Osteoblast (primary cell): ENCODE data around the gene PDE1C. TPM values are rescaled to one million over a fixed set of nuclear protein-coding genes. Genes with fewer than 3 reads are reported as not detected.

ENCODE experiments used
- DNase-seq: peaks from one replicate; pipeline ENCODE4 v3.0.0; 2011; ENCODE audit warnings: low spot score, mixed read lengths; ENCODE audit not compliant: insufficient read length; ENCODE audit errors: missing footprints
- H2AFZ ChIP-seq: 2 replicates; pipeline ENCODE4 v1.6.0; 2011; ENCODE audit warnings: mild to moderate bottlenecking, low read length
- H3K27ac ChIP-seq: 2 replicates; pipeline ENCODE4 v1.5.1; 2011; ENCODE audit warnings: mild to moderate bottlenecking, low read depth, low read length, moderate library complexity
- H3K27me3 ChIP-seq: 2 replicates; pipeline ENCODE4 v1.6.0; 2012; ENCODE audit warnings: mild to moderate bottlenecking, control low read depth, inconsistent platforms, low read length, moderate library complexity; ENCODE audit not compliant: insufficient read depth
- H3K36me3 ChIP-seq: 2 replicates; pipeline ENCODE4 v1.5.1; 2011; ENCODE audit warnings: mild to moderate bottlenecking, low read length, control low read depth, moderate library complexity; ENCODE audit not compliant: insufficient read depth
- H3K4me1 ChIP-seq: 2 replicates; pipeline ENCODE4 v1.5.1; 2011; ENCODE audit warnings: mild to moderate bottlenecking, low read length, control low read depth, moderate library complexity; ENCODE audit not compliant: insufficient read depth
- H3K4me2 ChIP-seq: 2 replicates; pipeline ENCODE4 v1.6.0; 2011; ENCODE audit warnings: mild to moderate bottlenecking, low read length; ENCODE audit not compliant: insufficient read depth
- H3K4me3 ChIP-seq: fragments of 200-600 bp; sonication (generic); 3 replicates; pipeline ENCODE4 v1.5.1; 2012; ENCODE audit warnings: mild to moderate bottlenecking, low read length, inconsistent platforms; ENCODE audit not compliant: insufficient read depth
- H3K79me2 ChIP-seq: 2 replicates; pipeline ENCODE4 v1.6.0; 2012; ENCODE audit warnings: mild to moderate bottlenecking, low read length, control low read depth, inconsistent platforms; ENCODE audit not compliant: insufficient read depth
- H3K9me3 ChIP-seq: 2 replicates; pipeline ENCODE4 v1.5.1; 2011; ENCODE audit warnings: low read depth, low read length, control low read depth
- H4K20me1 ChIP-seq: 2 replicates; pipeline ENCODE4 v1.6.0; 2012; ENCODE audit warnings: mild to moderate bottlenecking, low read length, control low read depth; ENCODE audit not compliant: insufficient read depth
- total RNA-seq: library from RNA; depleted of rRNA; stranded (reverse); fragments of >200 nt; gene quantifications from 2 replicates; pipeline ENCODE4 v1.2.3, GENCODE V29; 2012
- TF ChIP-seq, protein P1 (sequence below): IDR thresholded peaks from 2 replicates; pipeline ENCODE4 v1.5.1; 2011; ENCODE audit warnings: mild to moderate bottlenecking, low read depth, low read length, moderate library complexity; ENCODE audit errors: extremely low read depth

PDE1C gene
- total RNA-seq, 1 donor, result 149 TPM

DNA sequence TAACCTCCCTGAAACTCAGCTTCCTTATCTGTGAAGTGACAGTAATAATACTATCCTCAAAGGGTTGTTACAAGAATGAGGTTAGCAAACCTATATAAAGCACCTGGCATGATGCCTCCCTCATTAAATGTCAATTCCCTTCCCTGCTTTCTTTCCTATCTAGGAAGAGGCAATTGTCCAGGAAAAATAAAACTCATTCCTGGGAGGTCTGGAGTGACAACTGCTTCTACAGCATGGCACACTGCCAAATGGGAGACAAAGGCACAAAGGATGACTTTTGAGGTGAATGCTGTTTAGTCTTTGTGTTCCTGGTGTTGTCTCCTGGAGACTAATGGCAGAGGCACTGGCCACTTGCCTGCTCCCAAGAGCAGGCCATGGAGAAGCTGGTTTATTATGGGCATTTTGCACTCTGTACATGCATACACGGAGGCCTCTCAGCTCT lies 32.2 kb upstream of the PDE1C start:
- Histone ChIP-seq H3K9me3 (peaks cover 2% of the 10 kb centered on the region), H3K79me2 (no peaks in the 10 kb centered on the region), H3K4me3 (no peak overlapping the region), H3K4me1 (peaks cover 6% of the 10 kb centered on the region), H2AFZ (no peak overlapping the region), H4K20me1 (no peaks in the 10 kb centered on the region), H3K27me3 (no peaks in the 10 kb centered on the region), H3K36me3 (no peaks in the 10 kb centered on the region), H3K27ac (no peak overlapping the region), H3K4me2 (no peak overlapping the region)
- no peak for DNase-seq
- TF ChIP-seq, protein P1, sequence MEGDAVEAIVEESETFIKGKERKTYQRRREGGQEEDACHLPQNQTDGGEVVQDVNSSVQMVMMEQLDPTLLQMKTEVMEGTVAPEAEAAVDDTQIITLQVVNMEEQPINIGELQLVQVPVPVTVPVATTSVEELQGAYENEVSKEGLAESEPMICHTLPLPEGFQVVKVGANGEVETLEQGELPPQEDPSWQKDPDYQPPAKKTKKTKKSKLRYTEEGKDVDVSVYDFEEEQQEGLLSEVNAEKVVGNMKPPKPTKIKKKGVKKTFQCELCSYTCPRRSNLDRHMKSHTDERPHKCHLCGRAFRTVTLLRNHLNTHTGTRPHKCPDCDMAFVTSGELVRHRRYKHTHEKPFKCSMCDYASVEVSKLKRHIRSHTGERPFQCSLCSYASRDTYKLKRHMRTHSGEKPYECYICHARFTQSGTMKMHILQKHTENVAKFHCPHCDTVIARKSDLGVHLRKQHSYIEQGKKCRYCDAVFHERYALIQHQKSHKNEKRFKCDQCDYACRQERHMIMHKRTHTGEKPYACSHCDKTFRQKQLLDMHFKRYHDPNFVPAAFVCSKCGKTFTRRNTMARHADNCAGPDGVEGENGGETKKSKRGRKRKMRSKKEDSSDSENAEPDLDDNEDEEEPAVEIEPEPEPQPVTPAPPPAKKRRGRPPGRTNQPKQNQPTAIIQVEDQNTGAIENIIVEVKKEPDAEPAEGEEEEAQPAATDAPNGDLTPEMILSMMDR, result no peak

DNA sequence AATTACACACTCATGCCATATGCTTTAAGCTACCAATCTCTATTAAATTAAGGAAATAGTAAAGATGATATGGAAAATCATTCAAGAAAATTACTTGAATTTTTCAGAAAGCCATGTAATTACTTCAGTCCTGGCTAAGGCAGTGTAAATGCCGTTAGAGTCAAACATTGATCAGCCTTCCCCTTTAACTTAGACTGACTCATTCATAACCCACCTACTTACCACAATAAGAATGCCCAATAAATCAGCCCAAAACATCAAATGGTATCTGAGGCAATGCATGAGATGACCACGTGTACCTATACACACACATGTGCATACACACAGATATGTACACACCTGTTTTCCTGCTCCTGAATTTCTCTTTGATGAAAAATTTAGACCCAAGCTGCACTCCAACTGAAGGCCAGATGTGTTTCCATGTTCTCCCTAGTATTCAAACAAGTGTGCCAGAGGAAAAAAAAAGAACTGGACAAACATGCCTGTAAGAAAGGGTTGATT lies 30.2 kb upstream of the PDE1C start:
- no peak overlapping the region for H3K27ac ChIP-seq
- no peaks in the 10 kb centered on the region for H3K9me3 ChIP-seq
- TF ChIP-seq, protein P1, result no peak
- H3K27me3 ChIP-seq, result no peaks in the 10 kb centered on the region
- H3K36me3 ChIP-seq, result no peaks in the 10 kb centered on the region
- no peak overlapping the region for H3K4me2 ChIP-seq
- no peak for DNase-seq
- no peak overlapping the region for H2AFZ ChIP-seq
- no peaks in the 10 kb centered on the region for H4K20me1 ChIP-seq
- H3K79me2 ChIP-seq, result no peaks in the 10 kb centered on the region
- H3K4me1 ChIP-seq, result peaks cover 5% of the 10 kb centered on the region
- no peak overlapping the region for H3K4me3 ChIP-seq

DNA sequence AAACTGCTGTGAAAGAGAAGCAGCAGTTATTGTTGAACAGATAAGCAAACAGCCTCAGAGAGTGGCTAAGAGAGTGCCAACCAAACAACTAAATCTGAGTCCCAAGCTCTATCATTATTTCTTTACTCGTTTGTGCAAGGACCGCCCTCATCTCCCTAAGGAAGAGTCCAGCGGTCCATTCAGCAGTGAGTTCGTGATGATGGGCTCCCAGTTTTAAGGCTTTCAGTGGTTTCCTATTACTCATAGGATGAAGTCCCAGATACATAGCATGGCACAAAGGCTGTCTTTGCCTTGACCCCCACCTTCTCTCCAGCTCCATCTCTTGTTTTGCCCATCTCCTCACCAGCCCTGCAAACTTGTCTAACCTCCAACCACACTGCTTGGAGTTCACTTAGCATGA lies 24.3 kb upstream of the PDE1C start:
- H4K20me1 ChIP-seq, result no peaks in the 10 kb centered on the region
- no peaks in the 10 kb centered on the region for H3K27me3 ChIP-seq
- no peak overlapping the region for H3K4me3 ChIP-seq
- no peaks in the 10 kb centered on the region for H3K36me3 ChIP-seq
- no peaks in the 10 kb centered on the region for H3K79me2 ChIP-seq
- DNase-seq, result peak; percentile 71
- peak overlapping the region; percentile 91 for H3K27ac ChIP-seq
- H3K4me1 ChIP-seq, result peaks cover 27% of the 10 kb centered on the region
- no peak overlapping the region for H2AFZ ChIP-seq
- TF ChIP-seq, protein P1, result no peak
- H3K4me2 ChIP-seq, result no peak overlapping the region
- no peaks in the 10 kb centered on the region for H3K9me3 ChIP-seq

DNA sequence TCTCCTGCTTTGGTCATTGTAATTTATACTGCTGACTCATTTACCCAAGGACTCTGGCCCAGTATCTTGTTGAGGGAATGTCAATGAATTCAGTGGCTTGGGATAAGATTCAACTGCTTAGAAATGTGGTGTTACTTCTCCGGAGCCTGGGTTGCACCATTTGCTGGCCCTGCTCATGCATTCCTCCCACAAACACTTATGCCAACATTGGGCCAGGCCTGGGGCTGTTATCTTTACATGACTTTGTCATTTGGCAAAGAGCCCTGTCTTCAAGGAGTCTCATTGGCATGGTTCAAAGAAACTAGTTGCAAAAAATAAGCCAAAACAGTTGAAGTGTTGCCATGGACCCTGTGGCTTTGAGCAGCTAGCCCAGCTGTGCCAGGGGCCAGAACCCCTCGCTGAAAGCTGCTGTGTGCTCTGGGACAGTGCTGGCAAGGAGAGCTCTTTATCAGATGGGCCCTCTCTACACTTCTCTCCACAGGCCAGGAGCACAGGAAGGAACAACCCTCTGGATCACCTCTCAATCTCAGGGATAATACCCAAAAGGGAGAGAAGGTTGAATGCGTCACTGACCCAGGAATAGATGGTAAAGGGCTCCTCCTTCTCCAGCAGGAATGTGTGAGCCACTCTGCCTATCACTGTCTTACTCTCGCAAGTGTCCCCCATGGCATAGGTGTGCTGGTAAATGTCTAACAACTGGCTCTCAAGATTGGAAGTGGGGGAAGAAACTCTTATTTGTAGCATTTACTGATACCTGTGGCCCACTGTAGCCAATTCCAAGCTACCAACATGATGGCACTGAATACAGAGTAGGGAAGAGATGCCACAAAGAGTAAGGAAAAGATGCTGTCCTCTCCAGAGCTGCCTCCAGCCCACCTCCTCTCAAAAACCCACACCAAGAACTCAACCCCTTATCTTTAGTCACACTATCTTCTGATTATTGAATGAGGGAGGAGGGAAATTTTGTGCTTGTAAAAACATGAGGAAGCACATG lies 23.5 kb upstream of the PDE1C start:
- Histone ChIP-seq H3K79me2 (no peaks in the 10 kb centered on the region), H3K9me3 (no peaks in the 10 kb centered on the region), H3K4me3 (no peak overlapping the region), H3K36me3 (no peaks in the 10 kb centered on the region), H3K4me1 (peaks cover 27% of the 10 kb centered on the region), H3K4me2 (peak overlapping the region; percentile 64), H2AFZ (no peak overlapping the region), H3K27ac (peak overlapping the region; percentile 91), H3K27me3 (no peaks in the 10 kb centered on the region), H4K20me1 (no peaks in the 10 kb centered on the region)
- TF ChIP-seq, protein P1, result no peak
- DNase-seq, result peak; percentile 94
